ENCODE results near the gene DCDC2B.

- no peak for TF ChIP-seq CTCF (IDR thresholded peaks at IDR 0.05)
- no peak for TF ChIP-seq POLR2A (IDR thresholded peaks at IDR 0.05)
Observed at GRCh38 chr1:32170991-32171390, 37.9 kb upstream of the DCDC2B start.

Measured in right lobe of liver (tissue), 4 donors.